ENCODE measurements around the gene PRKRIP1. TPM values are rescaled to one million over a fixed set of nuclear protein-coding genes. Genes with fewer than 3 reads are reported as not detected.

Gene PRKRIP1
- total RNA-seq, 1 donor from 2014 or later, result 30.1 TPM

DNA sequence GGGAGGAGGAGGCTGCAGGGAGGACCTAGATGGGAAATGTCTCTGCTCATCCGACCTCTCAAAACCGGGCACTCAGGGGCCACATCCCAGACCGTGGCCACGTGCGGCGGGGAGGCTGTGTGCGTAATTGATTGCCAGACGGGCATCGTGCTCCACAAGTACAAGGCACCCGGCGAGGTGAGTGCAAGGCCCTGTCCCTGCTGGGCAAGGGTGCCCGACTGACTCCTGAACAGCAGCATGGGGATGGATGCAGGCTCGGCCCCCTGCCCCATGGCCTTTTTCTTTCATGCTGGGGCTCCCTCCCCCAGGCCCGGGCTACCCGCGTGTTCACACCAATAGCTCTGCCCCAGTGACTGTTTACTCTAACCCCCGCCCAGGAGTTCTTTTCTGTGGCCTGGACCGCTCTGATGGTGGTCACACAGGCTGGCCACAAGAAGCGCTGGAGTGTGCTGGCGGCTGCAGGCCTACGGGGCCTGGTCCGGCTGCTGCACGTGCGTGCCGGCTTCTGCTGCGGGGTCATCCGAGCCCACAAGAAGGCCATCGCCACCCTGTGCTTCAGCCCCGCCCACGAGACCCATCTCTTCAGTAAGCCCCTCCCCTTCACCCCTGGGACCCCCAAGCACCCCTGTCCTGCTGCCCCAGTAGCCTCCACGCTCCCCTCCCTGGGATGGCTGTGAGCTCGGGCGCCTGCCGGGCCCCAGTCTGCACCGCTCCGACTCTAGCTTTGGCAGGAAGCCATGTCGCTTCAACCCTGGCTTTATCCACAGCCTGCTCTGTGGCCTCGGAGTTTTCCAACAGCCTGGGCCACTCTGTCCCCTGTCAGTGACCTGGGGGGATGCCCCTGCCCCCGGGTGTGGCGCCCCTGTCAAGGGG lies 72.6 kb downstream of the PRKRIP1 start:
- TF ChIP-seq CTCF (IDR thresholded peaks at IDR 0.05), result no peak
- Mint-ChIP-seq H3K36me3 (ENCODE audit: unreplicated experiment) (peaks cover 4% of the 10 kb centered on the region), H3K4me3 (ENCODE audit: unreplicated experiment) (no peak overlapping the region), H3K27ac (ENCODE audit: unreplicated experiment) (no peak overlapping the region), H3K4me1 (ENCODE audit: unreplicated experiment) (peaks cover 14% of the 10 kb centered on the region), H3K9me3 (ENCODE audit: unreplicated experiment) (no peaks in the 10 kb centered on the region), H3K27me3 (ENCODE audit: unreplicated experiment) (no peaks in the 10 kb centered on the region)
- DNase-seq (ENCODE audit: extremely low spot score, unreplicated experiment), result peak; percentile 79

DNA sequence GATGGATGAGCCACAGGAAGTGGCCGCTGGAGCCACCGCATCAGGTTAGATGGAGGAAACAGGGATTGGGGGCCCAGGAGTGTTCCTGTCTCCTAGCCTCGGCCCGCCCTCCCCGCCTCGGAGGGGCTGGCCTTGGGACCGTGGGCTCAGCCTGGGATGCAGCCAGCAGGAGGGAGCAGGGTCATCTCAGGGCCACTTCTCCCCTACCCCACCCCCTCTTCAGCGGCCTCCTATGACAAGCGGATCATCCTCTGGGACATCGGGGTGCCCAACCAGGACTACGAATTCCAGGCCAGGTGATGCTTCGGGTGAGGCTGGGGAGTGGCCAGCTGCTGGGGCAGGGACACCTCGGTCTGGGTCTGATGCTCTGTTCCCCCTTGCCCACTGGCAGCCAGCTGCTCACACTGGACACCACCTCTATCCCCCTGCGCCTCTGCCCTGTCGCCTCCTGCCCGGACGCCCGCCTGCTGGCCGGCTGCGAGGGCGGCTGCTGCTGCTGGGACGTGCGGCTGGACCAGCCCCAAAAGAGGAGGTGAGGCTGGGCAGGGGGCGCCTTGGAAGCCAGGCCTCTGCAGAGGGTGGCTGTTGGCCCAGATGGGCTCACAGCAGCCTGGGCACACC lies 73.3 kb downstream of the PRKRIP1 start:
- Mint-ChIP-seq H3K4me1 (ENCODE audit: unreplicated experiment) (peaks cover 10% of the 10 kb centered on the region), H3K27me3 (ENCODE audit: unreplicated experiment) (no peaks in the 10 kb centered on the region), H3K4me3 (ENCODE audit: unreplicated experiment) (no peak overlapping the region), H3K9me3 (ENCODE audit: unreplicated experiment) (no peaks in the 10 kb centered on the region), H3K36me3 (ENCODE audit: unreplicated experiment) (peaks cover 4% of the 10 kb centered on the region), H3K27ac (ENCODE audit: unreplicated experiment) (no peak overlapping the region)
- DNase-seq (ENCODE audit: extremely low spot score, unreplicated experiment), result peak; percentile 83
- TF ChIP-seq CTCF (IDR thresholded peaks at IDR 0.05), result no peak

DNA sequence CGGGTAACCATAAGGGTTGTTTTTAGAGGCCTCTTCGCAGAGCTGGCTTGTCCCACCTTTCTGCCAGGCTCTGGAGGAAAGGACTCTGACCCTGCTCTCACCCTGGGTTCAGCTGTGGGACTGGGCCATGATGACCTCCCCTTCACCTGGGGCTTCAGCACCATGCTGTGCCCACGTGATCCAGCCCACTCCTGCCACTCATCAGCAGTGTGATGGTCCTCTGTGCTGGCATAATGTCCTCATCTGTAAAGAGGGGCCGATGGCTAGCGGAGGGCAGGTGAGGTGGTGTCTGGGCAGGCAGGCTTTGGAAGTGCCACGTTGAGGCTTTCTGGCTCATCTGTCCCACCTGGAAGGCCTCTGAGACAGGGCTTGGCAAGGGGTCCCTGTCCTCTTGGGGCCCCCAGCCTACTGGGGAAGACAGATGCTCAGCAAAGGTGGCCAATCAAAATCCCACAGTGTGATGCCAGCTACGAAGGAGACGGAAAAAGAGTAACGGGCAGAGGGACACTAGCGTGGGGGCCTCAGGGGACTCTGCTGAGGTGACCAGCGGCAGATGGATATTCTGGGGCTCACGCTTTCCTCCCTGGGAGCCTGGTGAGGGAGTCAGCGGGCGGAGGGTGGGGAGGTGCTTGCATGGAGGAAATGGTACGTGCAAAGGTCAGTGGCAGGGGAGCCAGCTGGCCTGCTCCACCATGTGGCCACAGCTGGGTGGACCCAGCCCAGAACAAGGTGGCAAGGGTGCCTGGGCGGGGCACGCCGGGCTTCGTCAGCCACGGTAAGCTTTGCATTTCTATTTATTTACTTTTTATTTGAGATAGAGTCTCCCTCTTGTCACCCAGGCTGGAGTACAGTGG lies 74.0 kb downstream of the PRKRIP1 start:
- Mint-ChIP-seq H3K4me1 (ENCODE audit: unreplicated experiment) (peaks cover 10% of the 10 kb centered on the region), H3K27me3 (ENCODE audit: unreplicated experiment) (no peaks in the 10 kb centered on the region)
- peak; percentile 81 for DNase-seq (ENCODE audit: extremely low spot score, unreplicated experiment)

GRCh38 chr7:102471791-102472125 lies 75.6 kb downstream of the PRKRIP1 start:
- Mint-ChIP-seq H3K36me3 (ENCODE audit: unreplicated experiment) (peaks cover 4% of the 10 kb centered on the region), H3K27ac (ENCODE audit: unreplicated experiment) (no peak overlapping the region), H3K4me1 (ENCODE audit: unreplicated experiment) (no peaks in the 10 kb centered on the region), H3K9me3 (ENCODE audit: unreplicated experiment) (no peaks in the 10 kb centered on the region), H3K4me3 (ENCODE audit: unreplicated experiment) (no peak overlapping the region), H3K27me3 (ENCODE audit: unreplicated experiment) (no peaks in the 10 kb centered on the region)
- peak; percentile 78 for DNase-seq (ENCODE audit: extremely low spot score, unreplicated experiment)
- no peak for TF ChIP-seq CTCF (IDR thresholded peaks at IDR 0.05)

More for the DNA sequence above, 74.0 kb downstream of the PRKRIP1 start:
- no peak overlapping the region for H3K4me3 Mint-ChIP-seq (ENCODE audit: unreplicated experiment)
- peaks cover 4% of the 10 kb centered on the region for H3K36me3 Mint-ChIP-seq (ENCODE audit: unreplicated experiment)
- no peak for TF ChIP-seq CTCF (IDR thresholded peaks at IDR 0.05)
- no peaks in the 10 kb centered on the region for H3K9me3 Mint-ChIP-seq (ENCODE audit: unreplicated experiment)
- no peak overlapping the region for H3K27ac Mint-ChIP-seq (ENCODE audit: unreplicated experiment)

All from osteocyte (in vitro differentiated cells).